Measurements from ENCODE around the gene SYNGAP1. TPM values are rescaled to one million over a fixed set of nuclear protein-coding genes. Genes with fewer than 3 reads are reported as not detected.

SYNGAP1 gene
- total RNA-seq, 1 experiment from 2014 or later: 1.9 TPM

GRCh38 chr6:33413241-33414120 lies 6.4 kb upstream of the SYNGAP1 start:
- DNase-seq (no peak), ATAC-seq (no peak)
- TF ChIP-seq EZH2phosphoT487 (IDR thresholded peaks at IDR 0.05; ENCODE audit: borderline replicate concordance, low read length) (no peak), CTCF (conservative IDR thresholded peaks at IDR 0.05; ENCODE audit: low read depth, low read length) (no peak), EZH2 (IDR thresholded peaks at IDR 0.05; ENCODE audit: low read length, unreplicated experiment) (no peak)
- CTCF ChIA-PET: no interaction called here
- Histone ChIP-seq H2AFZ (ENCODE audit: low read length) (no peak overlapping the region), H4K20me1 (ENCODE audit: low read length) (no peaks in the 10 kb centered on the region), H3K79me2 (ENCODE audit: low read length) (peaks cover 35% of the 10 kb centered on the region), H3K9me2 (replicated peaks; ENCODE audit: low read length) (no peaks in the 10 kb centered on the region), H3K9ac (ENCODE audit: low read length) (no peak overlapping the region), H3F3A (ENCODE audit: low read length, unreplicated experiment) (peaks cover 1% of the 10 kb centered on the region), H3K9me3 (ENCODE audit: low read length) (no peaks in the 10 kb centered on the region), H3K4me2 (ENCODE audit: low read length) (no peak overlapping the region), H3K36me3 (ENCODE audit: low read depth, low read length) (peaks cover 22% of the 10 kb centered on the region; the same call in 1 of the 2 replicates), H3K27ac (ENCODE audit: low read length) (no peak overlapping the region), H3K4me1 (ENCODE audit: insufficient read depth, low read length) (peaks cover 33% of the 10 kb centered on the region), H3K4me3 (ENCODE audit: low read length) (no peak overlapping the region), H3K27me3 (ENCODE audit: low read length) (no peaks in the 10 kb centered on the region)
- intact Hi-C loops (cut with micrococcal nuclease): loop anchor here (10.0 kb wide), 1 partner anchor 209 kb away; the partner anchor contains the start of genes HSD17B8, RING1, RXRB and SLC39A7
- POLR2A ChIA-PET (ENCODE audit: unreplicated experiment): no interaction called here
- BruUV-seq (replicated peaks): no TSS peak

- no peak overlapping the region for H3K27ac ChIP-seq (ENCODE audit: low read length)
- H3K4me1 ChIP-seq (ENCODE audit: insufficient read depth, low read length): peaks cover 31% of the 10 kb centered on the region
- no peaks in the 10 kb centered on the region for H3F3A ChIP-seq (ENCODE audit: low read length, unreplicated experiment)
- peak; percentile 7 for DNase-seq
- POLR2A ChIA-PET (ENCODE audit: unreplicated experiment): no interaction called here
- H3K4me2 ChIP-seq (ENCODE audit: low read length): no peak overlapping the region
- H3K9ac ChIP-seq (ENCODE audit: low read length): no peak overlapping the region
- peaks cover 35% of the 10 kb centered on the region for H3K79me2 ChIP-seq (ENCODE audit: low read length)
- intact Hi-C loops (cut with micrococcal nuclease): loop anchor here (10.0 kb wide), 1 partner anchor 210 kb away; the partner anchor contains the start of genes HSD17B8, RING1, RXRB and SLC39A7
- CTCF ChIA-PET: no interaction called here
- no peak overlapping the region for H3K4me3 ChIP-seq (ENCODE audit: low read length)
- no peaks in the 10 kb centered on the region for H3K9me2 ChIP-seq (replicated peaks; ENCODE audit: low read length)
- H3K9me3 ChIP-seq (ENCODE audit: low read length): no peaks in the 10 kb centered on the region
- ATAC-seq: no peak
- H3K36me3 ChIP-seq (ENCODE audit: low read depth, low read length): peaks cover 21% of the 10 kb centered on the region; the same call in 1 of the 2 replicates
- H3K27me3 ChIP-seq (ENCODE audit: low read length): no peaks in the 10 kb centered on the region
- H2AFZ ChIP-seq (ENCODE audit: low read length): no peak overlapping the region
- no peaks in the 10 kb centered on the region for H4K20me1 ChIP-seq (ENCODE audit: low read length)
- BruUV-seq (replicated peaks): no TSS peak
- TF ChIP-seq CTCF (conservative IDR thresholded peaks at IDR 0.05; ENCODE audit: low read depth, low read length): peak; percentile 53
- no peak for TF ChIP-seq EZH2phosphoT487 (IDR thresholded peaks at IDR 0.05; ENCODE audit: borderline replicate concordance, low read length)
These were observed 5.1 kb upstream of the SYNGAP1 start for GRCh38 chr6:33414592-33415271.
